NK-92 (cell line): ENCODE measurements around the gene SLC35B2.

Source experiments
- DNase-seq: peaks from one replicate; lab custom pipeline; 2025; ENCODE audit not compliant: unreplicated experiment; lab: John Stamatoyannopoulos, UW

SLC35B2 gene

GRCh38 chr6:44286747-44287146 lies 29.4 kb upstream of the SLC35B2 start:
- no peak for DNase-seq

GRCh38 chr6:44286285-44286565 lies 28.9 kb upstream of the SLC35B2 start:
- DNase-seq, result no peak

GRCh38 chr6:44285552-44286284 lies 28.4 kb upstream of the SLC35B2 start:
- no peak for DNase-seq

- no peak for DNase-seq
Observed at GRCh38 chr6:44284867-44285266, 27.5 kb upstream of the SLC35B2 start.

- DNase-seq, result no peak
Observed at GRCh38 chr6:44284121-44284520, 26.8 kb upstream of the SLC35B2 start.

GRCh38 chr6:44278774-44279697 lies 21.7 kb upstream of the SLC35B2 start:
- DNase-seq, result no peak

GRCh38 chr6:44278315-44278714 lies 21.0 kb upstream of the SLC35B2 start:
- no peak for DNase-seq

- no peak for DNase-seq
Observed at GRCh38 chr6:44277763-44278162, 20.4 kb upstream of the SLC35B2 start.

- DNase-seq, result no peak
Observed at GRCh38 chr6:44276667-44277640, 19.6 kb upstream of the SLC35B2 start.

- DNase-seq, result no peak
Observed at GRCh38 chr6:44275749-44276648, 18.7 kb upstream of the SLC35B2 start.

- no peak for DNase-seq
Observed at GRCh38 chr6:44275271-44275748, 18.0 kb upstream of the SLC35B2 start.

GRCh38 chr6:44273617-44274016 lies 16.3 kb upstream of the SLC35B2 start:
- no peak for DNase-seq

- DNase-seq, result no peak
Observed at GRCh38 chr6:44272999-44273566, 15.8 kb upstream of the SLC35B2 start.

GRCh38 chr6:44272529-44272928 lies 15.2 kb upstream of the SLC35B2 start:
- DNase-seq, result no peak

GRCh38 chr6:44271914-44272313 lies 14.6 kb upstream of the SLC35B2 start:
- DNase-seq, result no peak

GRCh38 chr6:44271406-44271723 lies 14.0 kb upstream of the SLC35B2 start:
- DNase-seq, result no peak

- DNase-seq, result no peak
Observed at GRCh38 chr6:44270526-44271405, 13.4 kb upstream of the SLC35B2 start.

- no peak for DNase-seq
Observed at GRCh38 chr6:44269921-44270525, 12.7 kb upstream of the SLC35B2 start, which contains the start of gene TMEM151B. TMEM151B (plus strand) TSS chr6:44270450; CDS start chr6:44270743, 293 bp downstream.
